ENCODE measurements around the gene BCOR. TPM values are rescaled to one million over a fixed set of nuclear protein-coding genes. Genes with fewer than 3 reads are reported as not detected.

Gene BCOR
- total and polyA plus RNA-seq, 2 of the 8 experiments (the other 6 are each of a cell fraction or from before 2014, with no cell fraction given): 25.0 to 50.8 TPM

DNA sequence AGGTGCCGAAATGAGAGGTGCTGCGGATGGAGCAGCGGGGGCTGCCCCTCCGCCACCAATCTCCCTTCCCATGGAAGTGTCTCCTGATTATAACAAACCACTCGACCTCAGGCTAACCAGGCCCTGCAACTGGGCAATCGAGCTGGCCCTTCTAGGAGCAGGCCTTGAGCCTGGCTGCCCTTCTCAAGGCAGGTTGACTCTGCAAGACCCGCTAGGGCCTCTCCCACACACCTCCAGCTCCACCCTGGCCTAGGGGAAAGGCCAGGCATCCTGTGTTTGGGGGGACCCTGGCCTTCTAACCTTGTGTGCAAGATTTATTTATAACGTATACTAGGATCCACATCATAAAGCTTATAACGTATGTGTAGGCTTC lies 3.7 kb upstream of the BCOR start (continued):
- no peak for TF ChIP-seq ZNF274 (IDR thresholded peaks at IDR 0.05; ENCODE audit: borderline replicate concordance, extremely low read depth, low read length)
- no peak for TF ChIP-seq BRCA1 (IDR thresholded peaks at IDR 0.05; ENCODE audit: low read depth, low read length)
- TF ChIP-seq, protein P1, sequence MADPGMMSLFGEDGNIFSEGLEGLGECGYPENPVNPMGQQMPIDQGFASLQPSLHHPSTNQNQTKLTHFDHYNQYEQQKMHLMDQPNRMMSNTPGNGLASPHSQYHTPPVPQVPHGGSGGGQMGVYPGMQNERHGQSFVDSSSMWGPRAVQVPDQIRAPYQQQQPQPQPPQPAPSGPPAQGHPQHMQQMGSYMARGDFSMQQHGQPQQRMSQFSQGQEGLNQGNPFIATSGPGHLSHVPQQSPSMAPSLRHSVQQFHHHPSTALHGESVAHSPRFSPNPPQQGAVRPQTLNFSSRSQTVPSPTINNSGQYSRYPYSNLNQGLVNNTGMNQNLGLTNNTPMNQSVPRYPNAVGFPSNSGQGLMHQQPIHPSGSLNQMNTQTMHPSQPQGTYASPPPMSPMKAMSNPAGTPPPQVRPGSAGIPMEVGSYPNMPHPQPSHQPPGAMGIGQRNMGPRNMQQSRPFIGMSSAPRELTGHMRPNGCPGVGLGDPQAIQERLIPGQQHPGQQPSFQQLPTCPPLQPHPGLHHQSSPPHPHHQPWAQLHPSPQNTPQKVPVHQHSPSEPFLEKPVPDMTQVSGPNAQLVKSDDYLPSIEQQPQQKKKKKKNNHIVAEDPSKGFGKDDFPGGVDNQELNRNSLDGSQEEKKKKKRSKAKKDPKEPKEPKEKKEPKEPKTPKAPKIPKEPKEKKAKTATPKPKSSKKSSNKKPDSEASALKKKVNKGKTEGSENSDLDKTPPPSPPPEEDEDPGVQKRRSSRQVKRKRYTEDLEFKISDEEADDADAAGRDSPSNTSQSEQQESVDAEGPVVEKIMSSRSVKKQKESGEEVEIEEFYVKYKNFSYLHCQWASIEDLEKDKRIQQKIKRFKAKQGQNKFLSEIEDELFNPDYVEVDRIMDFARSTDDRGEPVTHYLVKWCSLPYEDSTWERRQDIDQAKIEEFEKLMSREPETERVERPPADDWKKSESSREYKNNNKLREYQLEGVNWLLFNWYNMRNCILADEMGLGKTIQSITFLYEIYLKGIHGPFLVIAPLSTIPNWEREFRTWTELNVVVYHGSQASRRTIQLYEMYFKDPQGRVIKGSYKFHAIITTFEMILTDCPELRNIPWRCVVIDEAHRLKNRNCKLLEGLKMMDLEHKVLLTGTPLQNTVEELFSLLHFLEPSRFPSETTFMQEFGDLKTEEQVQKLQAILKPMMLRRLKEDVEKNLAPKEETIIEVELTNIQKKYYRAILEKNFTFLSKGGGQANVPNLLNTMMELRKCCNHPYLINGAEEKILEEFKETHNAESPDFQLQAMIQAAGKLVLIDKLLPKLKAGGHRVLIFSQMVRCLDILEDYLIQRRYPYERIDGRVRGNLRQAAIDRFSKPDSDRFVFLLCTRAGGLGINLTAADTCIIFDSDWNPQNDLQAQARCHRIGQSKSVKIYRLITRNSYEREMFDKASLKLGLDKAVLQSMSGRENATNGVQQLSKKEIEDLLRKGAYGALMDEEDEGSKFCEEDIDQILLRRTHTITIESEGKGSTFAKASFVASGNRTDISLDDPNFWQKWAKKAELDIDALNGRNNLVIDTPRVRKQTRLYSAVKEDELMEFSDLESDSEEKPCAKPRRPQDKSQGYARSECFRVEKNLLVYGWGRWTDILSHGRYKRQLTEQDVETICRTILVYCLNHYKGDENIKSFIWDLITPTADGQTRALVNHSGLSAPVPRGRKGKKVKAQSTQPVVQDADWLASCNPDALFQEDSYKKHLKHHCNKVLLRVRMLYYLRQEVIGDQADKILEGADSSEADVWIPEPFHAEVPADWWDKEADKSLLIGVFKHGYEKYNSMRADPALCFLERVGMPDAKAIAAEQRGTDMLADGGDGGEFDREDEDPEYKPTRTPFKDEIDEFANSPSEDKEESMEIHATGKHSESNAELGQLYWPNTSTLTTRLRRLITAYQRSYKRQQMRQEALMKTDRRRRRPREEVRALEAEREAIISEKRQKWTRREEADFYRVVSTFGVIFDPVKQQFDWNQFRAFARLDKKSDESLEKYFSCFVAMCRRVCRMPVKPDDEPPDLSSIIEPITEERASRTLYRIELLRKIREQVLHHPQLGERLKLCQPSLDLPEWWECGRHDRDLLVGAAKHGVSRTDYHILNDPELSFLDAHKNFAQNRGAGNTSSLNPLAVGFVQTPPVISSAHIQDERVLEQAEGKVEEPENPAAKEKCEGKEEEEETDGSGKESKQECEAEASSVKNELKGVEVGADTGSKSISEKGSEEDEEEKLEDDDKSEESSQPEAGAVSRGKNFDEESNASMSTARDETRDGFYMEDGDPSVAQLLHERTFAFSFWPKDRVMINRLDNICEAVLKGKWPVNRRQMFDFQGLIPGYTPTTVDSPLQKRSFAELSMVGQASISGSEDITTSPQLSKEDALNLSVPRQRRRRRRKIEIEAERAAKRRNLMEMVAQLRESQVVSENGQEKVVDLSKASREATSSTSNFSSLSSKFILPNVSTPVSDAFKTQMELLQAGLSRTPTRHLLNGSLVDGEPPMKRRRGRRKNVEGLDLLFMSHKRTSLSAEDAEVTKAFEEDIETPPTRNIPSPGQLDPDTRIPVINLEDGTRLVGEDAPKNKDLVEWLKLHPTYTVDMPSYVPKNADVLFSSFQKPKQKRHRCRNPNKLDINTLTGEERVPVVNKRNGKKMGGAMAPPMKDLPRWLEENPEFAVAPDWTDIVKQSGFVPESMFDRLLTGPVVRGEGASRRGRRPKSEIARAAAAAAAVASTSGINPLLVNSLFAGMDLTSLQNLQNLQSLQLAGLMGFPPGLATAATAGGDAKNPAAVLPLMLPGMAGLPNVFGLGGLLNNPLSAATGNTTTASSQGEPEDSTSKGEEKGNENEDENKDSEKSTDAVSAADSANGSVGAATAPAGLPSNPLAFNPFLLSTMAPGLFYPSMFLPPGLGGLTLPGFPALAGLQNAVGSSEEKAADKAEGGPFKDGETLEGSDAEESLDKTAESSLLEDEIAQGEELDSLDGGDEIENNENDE (IDR thresholded peaks at IDR 0.05; ENCODE audit: insufficient replicate concordance, low read length): no peak
- no peak for TF ChIP-seq BCL11A (IDR thresholded peaks at IDR 0.05; ENCODE audit: low read depth in 2 of 2, low read length in 2 of 2)
- no peak for TF ChIP-seq RFX5 (IDR thresholded peaks at IDR 0.05; ENCODE audit: borderline replicate concordance, low read depth, low read length)
- TF ChIP-seq JUND (IDR thresholded peaks at IDR 0.05; ENCODE audit: low read length): no peak
- no peak for TF ChIP-seq EGR1 (IDR thresholded peaks at IDR 0.05; ENCODE audit: borderline replicate concordance, low read depth, low read length)

Data from H1 (cell line).